Measurements from ENCODE around the gene POSTN.

Gene POSTN

DNA sequence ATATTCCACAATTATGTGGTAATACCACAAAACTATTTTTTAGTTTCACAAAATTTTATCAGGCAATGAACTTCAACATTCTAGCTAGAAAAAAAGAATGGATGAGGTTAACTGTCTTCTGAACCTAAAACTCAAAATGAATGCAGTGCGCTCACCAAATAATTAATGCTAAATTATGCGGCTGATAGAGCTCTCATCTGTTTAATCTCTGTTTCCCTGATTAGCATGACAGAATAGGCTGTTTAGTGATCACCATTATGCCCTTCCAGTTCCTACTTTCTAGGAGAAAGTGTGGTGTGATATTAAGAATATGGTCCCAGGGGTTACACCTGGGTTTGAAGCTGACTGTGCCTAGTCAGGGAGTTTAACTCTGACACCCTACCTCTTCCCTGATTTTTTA, 42.8 kb upstream of the POSTN start:
- Histone ChIP-seq H3K4me1 (ENCODE audit: low read depth, poor library complexity, severe bottlenecking) (no peaks in the 10 kb centered on the region), H2AFZ (ENCODE audit: low read depth) (no peak overlapping the region), H3K27ac (no peak overlapping the region), H4K20me1 (ENCODE audit: insufficient read depth) (no peaks in the 10 kb centered on the region), H3K27me3 (ENCODE audit: insufficient read depth, low read depth) (no peaks in the 10 kb centered on the region), H3K9ac (no peak overlapping the region), H3K4me2 (no peak overlapping the region), H3K79me2 (ENCODE audit: insufficient read depth, low read depth) (no peaks in the 10 kb centered on the region), H3K4me3 (IDR thresholded peaks at IDR 0.05; ENCODE audit: insufficient read depth, low read depth, low read length) (no peak overlapping the region), H3K36me3 (ENCODE audit: insufficient read depth) (no peaks in the 10 kb centered on the region)
- TF ChIP-seq, protein P1, sequence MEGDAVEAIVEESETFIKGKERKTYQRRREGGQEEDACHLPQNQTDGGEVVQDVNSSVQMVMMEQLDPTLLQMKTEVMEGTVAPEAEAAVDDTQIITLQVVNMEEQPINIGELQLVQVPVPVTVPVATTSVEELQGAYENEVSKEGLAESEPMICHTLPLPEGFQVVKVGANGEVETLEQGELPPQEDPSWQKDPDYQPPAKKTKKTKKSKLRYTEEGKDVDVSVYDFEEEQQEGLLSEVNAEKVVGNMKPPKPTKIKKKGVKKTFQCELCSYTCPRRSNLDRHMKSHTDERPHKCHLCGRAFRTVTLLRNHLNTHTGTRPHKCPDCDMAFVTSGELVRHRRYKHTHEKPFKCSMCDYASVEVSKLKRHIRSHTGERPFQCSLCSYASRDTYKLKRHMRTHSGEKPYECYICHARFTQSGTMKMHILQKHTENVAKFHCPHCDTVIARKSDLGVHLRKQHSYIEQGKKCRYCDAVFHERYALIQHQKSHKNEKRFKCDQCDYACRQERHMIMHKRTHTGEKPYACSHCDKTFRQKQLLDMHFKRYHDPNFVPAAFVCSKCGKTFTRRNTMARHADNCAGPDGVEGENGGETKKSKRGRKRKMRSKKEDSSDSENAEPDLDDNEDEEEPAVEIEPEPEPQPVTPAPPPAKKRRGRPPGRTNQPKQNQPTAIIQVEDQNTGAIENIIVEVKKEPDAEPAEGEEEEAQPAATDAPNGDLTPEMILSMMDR (conservative IDR thresholded peaks at IDR 0.05; ENCODE audit: low read depth, low read length) = no peak

DNA sequence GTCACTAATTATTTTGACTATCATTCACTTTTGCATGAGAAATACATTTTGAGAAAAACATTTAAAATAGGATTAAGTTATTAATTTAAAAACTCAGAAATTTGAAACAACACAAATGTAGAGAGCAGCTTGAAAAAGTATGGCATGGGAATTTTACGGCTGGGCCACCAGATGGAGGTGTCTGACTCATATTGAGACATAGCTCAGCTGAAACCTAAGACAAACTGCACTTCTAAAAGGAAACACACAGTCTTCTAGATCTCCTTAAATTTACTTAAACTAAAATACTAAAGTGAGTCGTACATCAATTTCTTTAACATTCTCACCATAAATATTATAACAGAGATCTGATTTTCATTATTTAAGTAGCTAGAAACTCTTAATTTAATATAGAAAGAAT, 41.9 kb upstream of the POSTN start:
- no peak overlapping the region for H3K9ac ChIP-seq
- H3K27me3 ChIP-seq (ENCODE audit: insufficient read depth, low read depth) = no peaks in the 10 kb centered on the region
- H3K4me2 ChIP-seq = no peak overlapping the region
- no peaks in the 10 kb centered on the region for H3K36me3 ChIP-seq (ENCODE audit: insufficient read depth)
- no peaks in the 10 kb centered on the region for H3K79me2 ChIP-seq (ENCODE audit: insufficient read depth, low read depth)
- TF ChIP-seq, protein P1 (conservative IDR thresholded peaks at IDR 0.05; ENCODE audit: low read depth, low read length) = 0 out of 2 replicates have a peak, but pooled peaks have one; percentile 19
- H3K4me3 ChIP-seq (IDR thresholded peaks at IDR 0.05; ENCODE audit: insufficient read depth, low read depth, low read length) = no peak overlapping the region
- no peaks in the 10 kb centered on the region for H3K4me1 ChIP-seq (ENCODE audit: low read depth, poor library complexity, severe bottlenecking)
- H2AFZ ChIP-seq (ENCODE audit: low read depth) = no peak overlapping the region
- no peaks in the 10 kb centered on the region for H4K20me1 ChIP-seq (ENCODE audit: insufficient read depth)
- no peak overlapping the region for H3K27ac ChIP-seq

DNA sequence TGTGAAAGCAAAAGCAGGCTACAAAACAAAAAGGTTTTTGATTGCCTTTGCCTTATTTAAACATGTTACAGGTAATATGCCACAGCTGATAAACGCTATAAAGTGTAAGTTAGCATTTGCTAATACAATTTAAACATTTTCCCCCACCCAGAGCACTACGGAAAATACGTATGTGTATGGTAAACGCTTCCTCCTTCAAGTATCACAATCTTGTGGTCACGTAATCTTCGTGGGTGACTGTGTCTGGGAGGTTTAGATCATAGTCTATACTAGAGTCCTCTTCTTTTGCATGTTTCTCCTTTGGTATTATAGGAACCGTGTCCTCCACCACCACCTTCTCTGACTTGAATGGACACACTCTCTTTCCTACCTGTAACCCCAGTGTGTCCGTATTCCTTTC, 38.1 kb upstream of the POSTN start:
- Histone ChIP-seq H4K20me1 (ENCODE audit: insufficient read depth) (no peaks in the 10 kb centered on the region), H3K4me1 (ENCODE audit: low read depth, poor library complexity, severe bottlenecking) (no peaks in the 10 kb centered on the region), H3K79me2 (ENCODE audit: insufficient read depth, low read depth) (no peaks in the 10 kb centered on the region), H3K27me3 (ENCODE audit: insufficient read depth, low read depth) (no peaks in the 10 kb centered on the region), H3K27ac (no peak overlapping the region), H3K4me2 (no peak overlapping the region), H3K9ac (no peak overlapping the region), H2AFZ (ENCODE audit: low read depth) (no peak overlapping the region), H3K4me3 (IDR thresholded peaks at IDR 0.05; ENCODE audit: insufficient read depth, low read depth, low read length) (no peak overlapping the region), H3K36me3 (ENCODE audit: insufficient read depth) (no peaks in the 10 kb centered on the region)
- TF ChIP-seq, protein P1 (conservative IDR thresholded peaks at IDR 0.05; ENCODE audit: low read depth, low read length) = no peak

DNA sequence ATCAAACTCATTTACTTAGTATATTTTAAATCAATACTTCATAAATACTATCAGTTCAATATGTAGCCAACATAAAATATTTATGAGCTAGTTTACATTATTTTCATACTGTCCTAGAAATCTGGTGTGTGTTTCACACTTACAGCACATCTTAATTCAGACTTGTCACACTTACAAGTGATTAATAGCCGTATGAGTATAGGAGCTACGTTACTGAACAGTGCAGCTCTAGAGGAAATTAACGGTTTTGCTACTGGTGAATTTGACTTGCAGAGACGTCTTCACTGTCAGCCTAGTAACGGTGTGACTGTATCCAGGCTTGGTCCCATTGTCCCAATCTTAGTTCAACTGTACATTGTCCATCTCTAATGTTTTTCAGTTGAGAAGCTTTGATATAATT, 33.7 kb upstream of the POSTN start:
- no peak overlapping the region for H3K4me3 ChIP-seq (IDR thresholded peaks at IDR 0.05; ENCODE audit: insufficient read depth, low read depth, low read length)
- H3K27ac ChIP-seq = no peak overlapping the region
- TF ChIP-seq, protein P1 (conservative IDR thresholded peaks at IDR 0.05; ENCODE audit: low read depth, low read length) = no peak
- no peak overlapping the region for H3K4me2 ChIP-seq
- no peaks in the 10 kb centered on the region for H3K79me2 ChIP-seq (ENCODE audit: insufficient read depth, low read depth)
- no peaks in the 10 kb centered on the region for H3K27me3 ChIP-seq (ENCODE audit: insufficient read depth, low read depth)
- H3K4me1 ChIP-seq (ENCODE audit: low read depth, poor library complexity, severe bottlenecking) = no peaks in the 10 kb centered on the region
- no peak overlapping the region for H2AFZ ChIP-seq (ENCODE audit: low read depth)
- no peaks in the 10 kb centered on the region for H3K36me3 ChIP-seq (ENCODE audit: insufficient read depth)
- no peak overlapping the region for H3K9ac ChIP-seq
- no peaks in the 10 kb centered on the region for H4K20me1 ChIP-seq (ENCODE audit: insufficient read depth)

All from KMS-11 (cell line).